Umbilical cord (tissue), 2 donors: ENCODE measurements around the gene MRPS31. TPM values are rescaled to one million over a fixed set of nuclear protein-coding genes. Genes with fewer than 3 reads are reported as not detected.
"Not testable (repeated sequence)": the region's sequence is repeated elsewhere in the genome, so short reads cannot be mapped to it uniquely, and the experiment has no call there.

ENCODE experiments used
- DNase-seq: peaks from one replicate; pipeline ENCODE4 v3.0.0-alpha.2; 2015; ENCODE audit warnings: low spot score
- total RNA-seq: library from RNA; depleted of rRNA; stranded (reverse); fragments of >200 nt; gene quantifications from one replicate; pipeline ENCODE4 v1.2.3, GENCODE V29; 2014; ENCODE audit warnings: low replicate concordance; ENCODE audit not compliant: insufficient read depth

The MRPS31 gene
- total RNA-seq, 1 donor from 2014 or later, result 30.8 TPM

DNA sequence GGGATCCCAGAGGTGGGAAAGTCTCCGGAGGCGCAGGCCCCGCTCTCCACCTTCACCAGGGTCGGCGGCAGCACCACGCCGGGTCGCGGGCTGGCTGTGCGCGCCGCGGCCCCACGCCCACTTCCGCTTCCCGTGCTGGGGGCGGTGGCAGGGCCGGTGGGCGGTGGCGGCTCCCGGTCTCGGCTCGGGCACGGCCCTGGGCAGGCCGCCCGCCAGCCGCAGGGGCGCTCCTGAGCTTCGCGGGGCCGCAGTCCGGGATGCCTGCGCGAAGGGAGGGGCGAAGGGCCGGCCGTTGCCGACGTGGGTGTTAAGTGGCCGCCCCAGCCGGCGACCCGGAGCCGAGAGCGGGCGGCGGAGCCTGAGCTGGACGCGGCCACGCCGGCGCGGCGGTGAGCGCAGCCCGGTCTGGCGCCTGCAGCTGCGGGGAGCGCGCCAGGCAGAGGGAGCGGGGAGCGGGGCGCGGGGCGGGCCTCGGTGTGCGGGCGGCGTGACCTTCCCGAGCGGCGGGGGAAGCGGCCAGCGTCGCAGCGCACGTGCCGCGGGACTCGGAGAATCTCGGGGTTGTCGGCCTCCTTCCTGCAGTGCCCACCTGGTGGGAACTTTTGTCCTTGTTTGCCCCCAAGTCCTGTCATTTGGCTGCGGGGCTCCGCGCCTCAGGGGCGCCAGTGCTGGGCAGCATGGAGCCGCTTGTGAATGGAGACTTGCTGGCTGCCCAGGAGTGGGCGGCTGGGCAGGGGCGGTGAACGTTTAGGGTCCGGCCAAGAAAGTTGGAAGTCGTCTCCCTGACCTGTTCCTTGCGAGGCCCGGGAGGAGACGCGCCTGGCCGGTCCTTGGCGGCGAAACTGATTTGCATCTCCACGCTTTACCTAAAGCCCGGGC is 18.5 kb upstream of the MRPS31 start, which contains the start of gene SLC25A15:
SLC25A15 (plus strand) TSS at position 337 of the 879 bp plus-strand sequence. CDS start 3,616 bp downstream, outside the sequence.
- DNase-seq, result peak; percentile 84

DNA sequence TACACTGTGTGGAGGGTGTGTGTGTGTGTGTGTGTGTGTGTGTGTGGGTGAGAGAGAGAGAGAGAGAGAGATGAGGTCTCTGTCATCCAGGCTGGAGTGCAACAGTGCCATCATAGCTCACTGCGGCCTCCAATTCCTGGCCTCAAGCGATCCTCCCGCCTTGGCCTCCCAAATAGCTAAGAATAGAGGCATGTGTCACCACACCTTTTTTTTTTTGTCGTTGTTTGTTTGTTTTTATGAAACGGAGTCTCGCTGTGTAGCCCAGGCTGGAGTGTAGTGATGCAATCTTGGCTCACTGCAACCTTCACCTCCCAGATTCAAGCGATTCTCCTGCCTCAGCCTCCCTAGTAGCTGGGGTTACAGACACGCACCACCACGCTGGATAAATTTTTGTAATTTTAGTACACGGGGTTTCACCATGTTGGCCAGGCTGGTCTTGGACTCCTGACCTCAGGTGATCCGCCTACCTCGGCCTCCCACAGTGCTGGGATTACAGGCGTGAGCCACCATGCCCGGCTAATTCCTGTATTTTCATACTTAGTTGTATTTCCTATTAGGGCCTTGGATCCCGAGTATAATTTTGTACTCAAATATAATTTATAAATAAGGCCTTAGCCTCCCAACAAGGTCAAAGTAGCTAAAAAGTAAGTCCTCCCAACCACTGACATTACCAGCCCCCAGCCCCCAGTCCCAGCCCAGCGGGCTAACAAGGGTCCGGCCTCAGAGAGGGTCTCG is 17.7 kb upstream of the MRPS31 start:
- not testable (repeated sequence) for DNase-seq

DNA sequence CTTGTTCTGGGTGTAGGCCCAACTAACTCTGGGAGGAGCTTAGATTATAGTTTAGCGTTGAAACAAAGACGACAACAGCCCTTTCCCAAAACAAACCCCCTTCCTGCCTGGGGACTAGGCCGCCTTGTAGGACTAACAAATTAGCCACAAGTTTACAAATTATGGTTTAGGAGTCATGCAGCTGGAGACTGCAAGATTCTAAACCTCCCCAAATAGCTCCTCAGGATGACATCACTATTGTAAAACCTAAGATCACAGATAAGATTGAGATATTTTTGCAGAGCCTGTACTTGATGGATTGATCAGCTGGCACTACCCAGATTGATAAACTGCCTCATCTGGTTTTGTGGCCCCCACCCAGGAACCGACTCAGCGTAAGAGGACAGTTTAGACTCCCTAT is 16.1 kb upstream of the MRPS31 start:
- DNase-seq, result no peak

DNA sequence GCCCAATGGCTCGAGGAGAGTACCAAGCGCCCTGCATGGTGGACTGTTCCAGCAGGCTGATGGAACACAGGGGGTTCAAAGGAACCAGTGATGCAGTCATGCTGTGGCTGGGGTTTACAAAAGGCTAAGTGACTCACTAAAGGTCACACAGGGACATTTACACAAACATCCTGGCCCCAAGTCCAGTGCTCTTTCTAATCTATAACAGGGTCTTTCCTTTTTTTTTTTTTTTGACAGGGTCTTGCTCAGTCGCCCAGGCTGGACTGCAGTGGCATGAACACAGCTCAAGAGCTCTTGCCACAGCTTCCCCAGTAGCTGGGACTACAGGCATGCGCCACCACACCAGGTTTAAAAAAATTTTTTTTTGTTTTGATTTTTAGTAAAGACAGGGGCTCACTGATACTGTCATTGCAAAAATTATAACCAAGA is 15.6 kb upstream of the MRPS31 start:
- no peak for DNase-seq

DNA sequence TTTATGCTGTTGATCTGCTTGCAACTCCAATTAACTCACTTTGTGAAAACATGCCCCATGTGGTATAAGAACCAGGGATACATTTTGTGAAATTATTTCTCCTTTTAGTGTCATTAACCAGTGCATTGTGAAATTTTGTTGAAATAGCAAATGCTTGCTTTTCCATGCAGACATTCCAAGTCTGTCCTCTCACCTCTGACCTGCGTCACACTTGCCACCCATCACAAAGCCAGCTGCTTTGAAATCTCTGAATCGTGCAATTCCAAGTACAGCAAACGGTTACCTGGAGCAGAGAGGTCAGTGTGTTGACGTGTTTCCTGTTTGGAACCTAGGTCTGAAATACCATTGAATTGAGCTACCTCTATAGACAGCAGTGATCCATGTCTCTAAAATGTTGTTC is 13.6 kb upstream of the MRPS31 start:
- no peak for DNase-seq

DNA sequence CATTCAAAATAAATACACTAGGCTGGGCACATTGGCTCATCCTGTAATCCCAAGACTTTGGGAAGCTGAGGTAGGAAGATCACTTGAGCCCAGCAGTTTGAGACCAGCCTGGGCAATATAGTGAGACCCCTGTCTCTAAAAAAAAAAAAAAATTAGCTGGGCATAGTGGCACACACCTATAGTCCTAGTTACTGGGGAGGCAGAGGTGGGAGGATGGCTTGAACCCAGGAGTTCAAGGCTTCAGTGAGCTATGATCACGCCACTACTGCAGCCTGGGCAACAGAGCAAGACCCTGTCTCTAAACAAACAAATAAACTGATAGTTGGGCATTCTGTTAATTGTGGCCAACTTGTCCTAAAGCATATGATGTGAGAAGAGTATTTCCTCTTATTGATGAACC is 12.0 kb upstream of the MRPS31 start:
- not testable (repeated sequence) for DNase-seq

DNA sequence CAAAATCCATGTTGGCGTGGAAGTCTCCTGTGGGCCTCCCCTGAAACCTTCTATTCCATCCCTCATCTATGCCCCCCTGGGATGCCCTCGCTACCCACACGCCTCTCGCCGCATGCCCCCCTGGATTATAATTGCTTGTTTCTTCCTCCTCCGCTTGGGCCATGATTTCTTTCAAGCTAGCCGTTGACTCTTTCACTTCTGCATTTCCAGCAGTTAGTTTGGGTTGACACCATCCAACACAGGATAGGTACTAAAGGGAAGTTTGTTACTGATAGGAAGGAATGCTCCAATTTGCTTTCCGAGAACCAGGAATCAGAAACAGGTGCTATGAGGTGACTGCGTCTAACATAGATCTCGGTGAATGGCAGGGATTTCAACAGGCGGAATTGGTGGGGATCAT is 10.7 kb upstream of the MRPS31 start:
- no peak for DNase-seq

DNA sequence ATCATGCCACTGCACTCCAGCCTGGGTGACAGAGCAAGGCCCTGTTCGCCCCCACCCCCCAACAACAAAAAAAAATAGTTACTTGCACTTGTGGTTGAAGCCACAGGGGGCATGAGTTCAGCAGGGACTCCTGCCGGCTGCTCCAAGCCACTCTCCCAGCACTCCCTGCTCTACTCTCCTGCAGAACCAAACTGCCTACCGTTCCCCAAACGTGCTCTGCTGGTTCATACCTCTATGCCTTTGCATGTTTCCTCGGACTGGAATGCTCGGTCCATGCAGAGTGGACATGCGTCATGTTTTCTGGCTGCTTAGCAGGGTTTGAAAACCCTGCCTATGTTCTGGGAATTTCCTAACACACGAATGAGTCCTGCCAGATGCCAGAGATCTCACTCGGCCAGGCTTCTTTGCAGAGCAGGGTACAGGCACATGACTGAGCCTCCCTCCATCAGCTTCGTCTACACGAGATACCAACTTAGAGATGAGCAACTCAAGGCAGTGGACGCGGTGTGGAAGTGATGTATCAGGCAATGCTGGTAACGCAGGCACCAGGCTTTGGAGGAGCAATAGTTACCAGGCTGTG is 9.9 kb upstream of the MRPS31 start:
- no peak for DNase-seq

DNA sequence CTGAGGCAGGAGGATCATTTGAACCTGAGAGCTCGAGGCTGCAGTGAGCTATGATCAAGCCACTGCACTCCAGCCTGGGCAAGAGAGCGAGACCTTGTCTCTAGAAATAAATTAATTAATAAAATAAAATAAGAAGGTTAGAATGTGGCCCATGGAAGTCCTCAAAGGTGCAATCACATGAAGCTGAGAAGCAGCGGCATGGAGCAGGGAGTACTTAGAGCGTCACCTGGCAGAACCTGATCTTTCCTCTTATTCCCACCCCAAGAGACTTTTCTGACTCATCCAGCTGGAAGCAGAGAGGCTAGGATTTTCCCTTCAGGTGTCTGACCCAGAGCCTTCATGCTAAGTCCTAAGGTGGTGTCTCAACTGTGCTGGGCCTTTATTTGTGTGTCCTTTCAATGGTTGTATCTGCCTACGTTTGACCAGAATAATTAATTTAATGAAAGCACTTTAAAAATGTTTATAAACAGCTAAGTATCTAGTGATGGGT is 8.9 kb upstream of the MRPS31 start:
- DNase-seq, result no peak

DNA sequence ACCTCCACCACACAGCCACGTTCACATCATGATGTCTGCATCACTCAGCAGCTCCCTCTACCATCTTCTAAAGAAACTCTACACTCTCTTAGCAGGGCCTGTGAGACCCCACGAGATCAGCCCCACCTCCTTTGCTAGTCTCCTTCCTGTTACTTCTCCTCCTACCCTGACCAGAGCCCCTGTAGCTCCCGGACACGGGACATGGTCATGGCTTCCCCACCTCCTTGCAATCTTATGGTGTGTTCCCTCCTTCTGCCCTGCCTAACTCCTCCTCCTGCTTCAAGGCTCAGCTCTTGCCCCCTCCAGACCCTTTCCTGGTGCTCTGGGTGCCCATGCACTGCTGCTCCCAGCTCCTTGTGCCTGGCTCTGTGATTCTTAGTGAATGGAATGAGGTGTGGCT is 8.1 kb upstream of the MRPS31 start:
- no peak for DNase-seq

DNA sequence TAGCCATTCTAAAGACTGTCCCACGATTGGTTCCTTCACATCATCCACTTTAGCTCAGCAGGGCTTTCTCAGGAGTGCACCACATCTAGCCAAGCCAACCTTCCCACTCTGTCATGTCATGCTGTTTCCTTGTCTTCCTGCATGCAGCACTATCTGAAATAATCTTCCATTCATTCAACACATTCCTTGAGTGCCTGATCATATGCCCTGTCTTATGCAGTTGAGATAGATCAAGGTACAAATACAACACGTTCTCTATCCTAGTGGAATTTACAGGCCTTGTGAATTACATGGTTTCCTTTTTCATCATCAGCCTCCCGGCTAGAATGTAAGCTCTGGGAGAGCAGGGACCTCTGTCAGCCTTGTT is 6.8 kb upstream of the MRPS31 start:
- no peak for DNase-seq

DNA sequence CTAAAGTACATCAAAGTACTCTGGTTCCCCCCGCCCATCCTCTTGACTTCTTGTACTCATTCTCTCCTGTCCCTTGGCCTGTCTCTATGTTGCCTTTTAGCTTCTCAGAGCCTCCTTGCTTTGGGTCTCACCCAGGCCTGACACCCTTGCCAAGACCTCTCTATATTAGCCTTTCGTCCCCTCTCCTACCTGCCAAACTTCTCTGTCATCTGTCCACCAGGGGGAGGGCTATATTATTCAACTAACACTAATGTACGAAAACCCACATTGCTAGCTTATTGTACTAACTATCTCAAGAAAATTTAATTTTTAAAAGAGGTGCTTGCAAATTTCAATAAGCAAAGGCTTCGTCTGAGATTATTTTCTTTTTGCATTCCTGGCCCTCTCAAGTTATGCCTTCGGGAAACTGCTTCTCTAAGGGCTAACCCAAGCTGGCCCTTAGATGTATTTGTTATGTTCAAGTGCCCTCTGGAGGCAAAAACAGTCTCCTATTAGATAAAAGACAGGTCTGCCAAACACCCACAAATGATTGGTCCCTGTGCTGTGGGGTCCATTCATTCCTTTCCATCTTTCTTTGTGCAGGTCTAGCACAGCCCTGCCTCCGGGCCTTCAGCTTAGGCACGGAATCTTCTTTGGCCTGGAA is 6.3 kb upstream of the MRPS31 start:
- peak; percentile 70 for DNase-seq

DNA sequence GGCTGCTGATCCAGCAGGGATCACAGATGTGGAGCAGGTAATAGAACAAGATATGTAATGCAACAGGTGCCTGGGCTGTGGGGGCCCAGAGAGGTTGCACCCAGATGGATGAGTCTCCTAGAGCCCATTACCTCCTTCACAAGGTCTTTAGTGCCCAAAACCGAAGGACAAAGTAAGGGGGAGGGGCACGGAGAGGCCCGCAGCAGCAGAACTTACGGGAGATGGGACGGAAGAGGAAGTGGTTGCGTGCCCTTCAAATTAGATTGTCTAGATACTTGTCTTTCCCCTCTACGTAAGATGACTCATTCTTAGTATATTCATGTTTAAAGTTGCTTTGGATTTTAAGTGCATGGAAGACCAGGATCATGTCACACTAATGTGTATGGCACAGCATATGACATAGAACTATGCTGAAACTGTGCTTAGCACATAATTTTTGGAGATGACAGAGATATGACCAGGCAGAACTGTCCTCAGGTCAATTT is 5.7 kb upstream of the MRPS31 start:
- peak; percentile 19 for DNase-seq

DNA sequence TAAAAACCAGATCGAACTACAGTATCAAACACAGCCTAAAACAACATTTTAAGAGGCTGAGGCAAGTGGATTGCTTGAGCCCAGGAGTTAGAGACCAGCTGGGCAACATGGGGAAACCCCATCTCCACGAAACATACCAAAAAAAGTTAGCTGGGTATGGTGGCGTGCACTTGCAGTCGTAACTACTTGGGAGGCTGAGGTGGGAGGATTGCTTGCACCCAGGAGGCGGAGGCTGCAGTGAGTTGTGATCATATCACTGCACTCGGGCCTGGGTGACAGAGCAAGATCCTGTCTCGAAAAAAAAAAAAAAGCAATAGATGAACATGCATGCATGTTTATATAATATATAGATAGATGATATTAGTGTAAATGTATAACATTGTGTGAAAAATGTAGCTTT is 5.2 kb upstream of the MRPS31 start:
- DNase-seq, result no peak

DNA sequence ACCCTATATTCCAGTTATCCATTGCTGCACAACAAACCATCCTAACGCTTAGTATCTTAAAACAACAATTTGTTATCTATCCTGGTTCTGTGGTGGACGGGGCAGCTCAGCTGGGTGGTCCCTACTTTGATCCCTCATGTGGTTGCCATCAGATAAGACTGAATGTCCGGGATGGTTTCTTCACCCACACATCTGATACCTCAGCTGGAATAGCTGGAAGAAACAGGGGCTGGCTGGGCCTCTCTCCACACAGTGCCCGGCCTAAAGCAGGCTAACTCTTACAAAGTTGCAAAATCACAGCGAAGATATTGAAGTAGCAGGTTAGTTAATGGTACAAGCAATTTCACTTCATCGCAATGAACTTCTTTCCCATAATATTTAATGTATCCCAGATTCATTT is 3.7 kb upstream of the MRPS31 start:
- DNase-seq, result no peak

DNA sequence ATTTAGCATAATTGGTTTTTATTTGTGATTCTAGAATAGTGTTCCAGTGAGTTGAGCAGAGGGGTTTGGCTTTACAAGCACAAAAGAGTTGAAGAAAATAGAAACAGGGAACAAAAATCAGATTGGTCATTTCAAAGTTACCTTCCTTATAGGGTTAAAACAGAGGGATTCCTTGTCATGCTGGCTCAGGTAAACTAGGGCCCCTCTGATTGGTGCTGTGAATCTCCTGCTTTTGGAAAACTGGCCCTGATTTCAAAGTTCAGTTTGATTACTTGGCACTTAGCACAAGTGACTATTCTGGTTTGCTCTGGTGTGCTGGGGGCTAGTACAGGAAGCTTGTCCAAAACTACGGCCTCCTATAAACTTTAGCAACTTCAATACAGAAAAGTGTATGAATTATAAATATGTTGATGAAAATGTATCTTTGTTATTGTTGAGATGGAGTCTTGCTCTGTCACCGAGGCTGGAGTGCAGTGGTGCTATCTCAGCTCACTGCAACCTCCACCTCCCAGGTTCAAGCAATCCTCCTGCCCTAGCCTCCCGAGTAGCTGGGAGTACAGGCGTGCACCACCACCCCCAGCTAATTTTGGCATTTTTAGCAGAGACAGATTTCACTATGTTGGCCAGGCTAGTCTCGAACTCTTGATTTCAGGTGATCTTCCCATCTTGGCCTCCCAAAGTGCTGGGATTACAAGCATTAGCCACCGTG is 1.9 kb upstream of the MRPS31 start:
- no peak for DNase-seq

DNA sequence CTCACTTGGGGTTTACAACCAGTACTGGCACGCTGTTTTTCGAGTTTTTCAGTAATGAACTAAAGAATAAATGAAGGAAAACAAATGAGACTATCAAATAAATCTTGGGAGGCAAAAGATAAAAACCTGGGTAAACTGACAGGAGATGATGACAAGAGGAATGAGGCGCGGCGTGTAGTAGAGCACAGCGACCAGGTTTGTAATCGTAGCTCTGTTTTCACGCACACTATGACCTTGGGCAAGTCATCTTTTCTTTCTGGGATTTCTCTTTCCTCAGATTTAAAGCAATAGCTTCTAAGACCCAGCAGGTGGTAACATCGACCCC is 419 bp downstream of the MRPS31 start:
- no peak for DNase-seq

DNA sequence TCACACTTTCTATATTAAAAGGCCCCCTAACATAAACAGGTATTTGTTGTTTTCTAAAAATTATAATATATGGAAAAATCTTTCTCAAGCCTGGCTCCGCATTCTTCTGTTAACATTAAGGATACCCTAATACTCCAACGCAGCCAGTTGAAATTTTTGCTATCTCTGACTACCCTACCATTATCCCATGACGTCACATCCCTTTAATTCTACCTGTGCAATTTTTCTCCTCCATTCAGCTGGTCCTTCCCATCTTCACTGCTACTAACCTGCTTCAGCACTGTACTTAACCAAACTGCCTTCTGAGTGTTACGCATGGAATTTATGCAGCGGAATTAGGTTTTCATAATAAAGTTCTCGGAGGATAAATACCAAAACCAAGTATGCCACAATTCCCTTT is 1.0 kb downstream of the MRPS31 start:
- no peak for DNase-seq

DNA sequence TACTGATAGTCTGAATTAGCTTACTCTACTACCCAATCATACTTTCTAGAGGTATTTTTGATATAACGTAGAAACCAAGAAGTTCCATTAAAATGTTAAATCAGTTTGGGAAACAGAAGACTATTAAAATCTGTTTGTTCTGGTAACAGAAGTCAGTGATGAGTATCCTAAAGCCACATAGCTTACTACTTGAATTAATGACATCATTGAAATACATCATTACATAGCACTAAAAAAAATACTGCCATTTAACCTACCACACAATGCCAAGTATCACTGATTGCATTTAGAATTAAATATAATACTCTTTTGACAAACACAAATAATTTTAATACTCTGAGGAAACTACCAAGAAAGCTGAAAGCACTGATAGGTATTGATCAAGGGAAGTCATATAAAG is 5.4 kb downstream of the MRPS31 start:
- DNase-seq, result no peak

DNA sequence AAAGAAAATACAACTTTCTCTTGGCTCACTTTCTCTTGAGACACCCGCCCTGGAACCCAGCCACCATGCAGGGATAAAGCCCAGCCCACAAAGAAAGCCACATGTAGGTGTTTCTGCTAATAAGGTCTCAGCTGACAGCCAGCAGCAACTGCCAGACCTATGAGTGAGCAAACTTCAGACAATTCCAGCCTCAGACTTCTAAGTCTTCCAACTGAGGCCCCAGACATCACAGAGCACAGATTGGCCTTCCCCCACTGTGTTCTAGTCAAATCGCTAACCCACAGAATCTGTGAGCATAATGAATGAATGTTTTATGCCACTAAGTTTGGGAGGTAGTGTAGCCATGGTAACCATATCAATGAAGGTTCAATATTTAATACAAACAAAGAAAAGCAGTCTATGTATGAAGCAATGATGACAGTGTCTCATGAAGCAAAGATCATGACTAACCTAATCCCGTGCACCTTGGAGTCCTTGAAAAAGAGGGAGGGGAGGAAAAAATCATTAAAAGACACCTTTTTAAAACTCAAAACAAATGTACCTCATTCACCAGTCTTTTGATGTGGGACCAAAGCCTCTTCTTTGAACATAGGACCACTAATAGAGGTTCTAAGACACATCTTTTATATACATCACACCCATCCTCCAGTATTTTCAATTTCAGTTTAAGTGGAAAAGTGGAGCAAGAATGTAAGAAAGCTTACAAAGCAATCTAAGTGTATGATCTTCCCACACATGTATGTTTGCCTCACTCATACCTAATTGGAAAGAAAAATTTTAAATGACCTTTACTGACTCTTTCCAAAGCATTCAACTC is 6.2 kb downstream of the MRPS31 start:
- DNase-seq, result no peak
